ENCODE measurements around the gene TPRN.

The TPRN gene

DNA sequence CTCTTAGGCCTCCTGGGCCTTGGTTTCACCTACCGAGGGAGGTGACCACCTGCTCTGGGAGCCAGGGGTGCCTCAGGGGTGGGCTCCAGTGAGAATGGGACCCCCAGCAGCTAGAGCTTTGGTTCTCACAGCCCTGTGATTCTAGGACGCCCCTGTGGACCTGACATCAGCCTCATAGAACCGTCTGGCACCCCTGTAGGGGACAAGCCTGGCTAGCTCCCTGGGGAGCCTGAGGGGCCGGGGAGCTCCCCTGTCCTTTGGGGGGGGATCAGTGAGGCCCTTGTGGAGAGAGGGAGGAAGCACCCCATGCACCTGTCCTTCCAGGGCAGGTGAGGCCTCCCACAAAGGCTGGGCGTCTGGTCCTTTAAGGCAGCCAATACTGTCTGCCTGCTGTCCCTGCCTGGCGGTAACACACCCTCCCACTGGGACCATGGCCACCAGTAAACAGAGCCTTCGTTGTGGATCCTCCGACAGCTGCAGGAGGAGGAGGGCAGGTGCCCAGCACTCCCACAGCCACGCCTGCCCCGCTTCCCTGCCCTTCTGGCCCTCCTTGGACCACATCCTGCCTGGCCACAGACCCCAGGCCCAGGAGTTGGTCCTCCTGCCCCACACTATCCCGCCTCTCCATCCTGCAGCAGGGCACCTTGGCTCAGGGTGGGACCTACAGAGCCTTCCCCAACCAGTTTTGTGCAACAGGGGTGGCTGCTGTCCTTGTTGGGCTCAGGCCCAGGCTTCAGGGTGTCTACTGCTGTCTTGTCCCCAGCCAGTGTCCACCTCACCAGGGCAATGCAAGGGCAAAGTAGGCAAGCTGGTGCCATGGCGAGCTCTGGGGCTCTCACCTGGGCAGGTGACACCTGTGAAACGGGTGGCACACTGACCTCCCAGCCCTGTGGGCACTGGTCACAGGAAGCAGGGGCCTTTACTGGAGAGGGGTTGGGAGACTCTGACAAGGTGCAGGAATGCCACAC, 37.5 kb upstream of the TPRN start:
- H3K14ac ChIP-seq (ENCODE audit: low read length in 2 of 2) = peak overlapping the region in 1 of 2 experiments; percentile 9
- H3K9me3 ChIP-seq (ENCODE audit: control insufficient read depth, low read length) = no peaks in the 10 kb centered on the region
- no peak overlapping the region for H4K8ac ChIP-seq (ENCODE audit: low read length)
- peaks cover 43% of the 10 kb centered on the region for H3K4me1 ChIP-seq (ENCODE audit: control insufficient read depth, insufficient read depth, low read depth, low read length)
- H2AK5ac ChIP-seq (ENCODE audit: low read length, severe bottlenecking) = peak overlapping the region; percentile 17
- H4K91ac ChIP-seq (ENCODE audit: low read length) = peak overlapping the region; percentile 70
- peak overlapping the region; percentile 6 for H2BK15ac ChIP-seq (ENCODE audit: low read depth, poor library complexity, severe bottlenecking)
- no peak overlapping the region for H3K4ac ChIP-seq (ENCODE audit: low read depth in 1 of 2, low read length in 2 of 2)
- H2BK12ac ChIP-seq (ENCODE audit: low read length in 2 of 2) = peak overlapping the region in 1 of 2 experiments; percentile 84
- no peak overlapping the region for H2AFZ ChIP-seq (ENCODE audit: low read depth, low read length)
- H3K18ac ChIP-seq (ENCODE audit: low read depth in 1 of 2, low read length in 2 of 2) = no peak overlapping the region
- WGBS = 85% methylated on average over 13 of the region's 13 CpGs
- H3K4me3 ChIP-seq (ENCODE audit: insufficient read depth in 1 of 2, low read depth in 1 of 2, low read length in 2 of 2) = peak overlapping the region in 1 of 2 experiments; percentile 54
- H3K9ac ChIP-seq (ENCODE audit: low read length) = peak overlapping the region; percentile 32
- H3K27ac ChIP-seq (ENCODE audit: low read length, poor library complexity, severe bottlenecking) = no peak overlapping the region
- no peak overlapping the region for H2BK120ac ChIP-seq (ENCODE audit: low read depth, low read length)
- H3K79me1 ChIP-seq (replicated peaks; ENCODE audit: low read length, poor library complexity, severe bottlenecking) = peaks cover 21% of the 10 kb centered on the region
- peaks cover 14 to 17% of the 10 kb centered on the region in 2 experiments for H3K36me3 ChIP-seq (ENCODE audit: control insufficient read depth in 1 of 2, insufficient read depth in 2 of 2, low read depth in 1 of 2, low read length in 2 of 2)
- no peak overlapping the region for H3K4me2 ChIP-seq (ENCODE audit: low read length, poor library complexity, severe bottlenecking)
- H2BK5ac ChIP-seq (ENCODE audit: low read depth, low read length, poor library complexity, severe bottlenecking) = no peak overlapping the region
- no peak for DNase-seq
- peak overlapping the region in 1 of 2 experiments; percentile 23 for H3K23ac ChIP-seq (ENCODE audit: low read length in 2 of 2)
- H3K27me3 ChIP-seq (ENCODE audit: control insufficient read depth in 1 of 2, insufficient read depth in 1 of 2, low read length in 2 of 2) = peaks cover 0 to 23% of the 10 kb centered on the region in 2 experiments

DNA sequence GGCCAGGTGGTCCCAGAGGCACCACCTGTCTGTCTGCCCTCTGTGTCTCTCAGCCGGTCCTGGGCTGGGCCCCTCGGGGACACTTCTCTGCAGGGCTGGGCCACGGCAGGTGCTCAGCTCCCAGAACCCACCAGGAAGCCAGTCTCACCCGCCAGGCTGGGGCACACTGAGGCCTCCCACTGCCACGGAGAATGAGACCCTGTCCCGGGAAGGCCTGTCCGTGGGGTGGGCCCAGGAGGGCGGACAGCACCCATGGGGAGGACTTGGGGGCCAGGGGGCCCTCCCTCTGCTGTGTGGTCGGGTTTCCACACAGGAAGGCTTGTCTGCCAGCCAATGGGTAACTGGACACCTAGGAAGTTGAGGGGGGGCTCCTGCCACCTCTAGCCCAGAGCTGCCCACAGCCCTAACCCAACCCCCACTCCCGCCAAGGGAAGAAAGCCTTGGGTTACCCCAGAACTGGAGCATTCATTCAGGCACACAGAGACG, 36.4 kb upstream of the TPRN start:
- H3K9ac ChIP-seq (ENCODE audit: low read length) = no peak overlapping the region
- no peak overlapping the region for H3K4me3 ChIP-seq (ENCODE audit: insufficient read depth in 1 of 2, low read depth in 1 of 2, low read length in 2 of 2)
- peak overlapping the region; percentile 74 for H4K91ac ChIP-seq (ENCODE audit: low read length)
- peak overlapping the region in 1 of 2 experiments; percentile 85 for H2BK12ac ChIP-seq (ENCODE audit: low read length in 2 of 2)
- no peak for DNase-seq
- H2BK5ac ChIP-seq (ENCODE audit: low read depth, low read length, poor library complexity, severe bottlenecking) = no peak overlapping the region
- H3K27me3 ChIP-seq (ENCODE audit: control insufficient read depth in 1 of 2, insufficient read depth in 1 of 2, low read length in 2 of 2) = peaks cover 0 to 32% of the 10 kb centered on the region in 2 experiments
- peak overlapping the region in 1 of 2 experiments; percentile 42 for H3K4ac ChIP-seq (ENCODE audit: low read depth in 1 of 2, low read length in 2 of 2)
- H3K14ac ChIP-seq (ENCODE audit: low read length in 2 of 2) = no peak overlapping the region
- peak overlapping the region; percentile 57 for H2AFZ ChIP-seq (ENCODE audit: low read depth, low read length)
- peak overlapping the region; percentile 5 for H2AK5ac ChIP-seq (ENCODE audit: low read length, severe bottlenecking)
- H3K4me2 ChIP-seq (ENCODE audit: low read length, poor library complexity, severe bottlenecking) = peak overlapping the region; percentile 49
- H3K36me3 ChIP-seq (ENCODE audit: control insufficient read depth in 1 of 2, insufficient read depth in 2 of 2, low read depth in 1 of 2, low read length in 2 of 2) = peaks cover 3 to 7% of the 10 kb centered on the region in 2 experiments
- no peak overlapping the region for H3K23ac ChIP-seq (ENCODE audit: low read length in 2 of 2)
- no peak overlapping the region for H3K27ac ChIP-seq (ENCODE audit: low read length, poor library complexity, severe bottlenecking)
- peaks cover 34% of the 10 kb centered on the region for H3K4me1 ChIP-seq (ENCODE audit: control insufficient read depth, insufficient read depth, low read depth, low read length)
- 79% methylated on average over 11 of the region's 11 CpGs for WGBS
- H3K9me3 ChIP-seq (ENCODE audit: control insufficient read depth, low read length) = no peaks in the 10 kb centered on the region
- peak overlapping the region in 1 of 2 experiments; percentile 89 for H3K18ac ChIP-seq (ENCODE audit: low read depth in 1 of 2, low read length in 2 of 2)
- peak overlapping the region; percentile 52 for H4K8ac ChIP-seq (ENCODE audit: low read length)
- H2BK120ac ChIP-seq (ENCODE audit: low read depth, low read length) = no peak overlapping the region
- no peak overlapping the region for H2BK15ac ChIP-seq (ENCODE audit: low read depth, poor library complexity, severe bottlenecking)
- H3K79me1 ChIP-seq (replicated peaks; ENCODE audit: low read length, poor library complexity, severe bottlenecking) = peaks cover 21% of the 10 kb centered on the region

DNA sequence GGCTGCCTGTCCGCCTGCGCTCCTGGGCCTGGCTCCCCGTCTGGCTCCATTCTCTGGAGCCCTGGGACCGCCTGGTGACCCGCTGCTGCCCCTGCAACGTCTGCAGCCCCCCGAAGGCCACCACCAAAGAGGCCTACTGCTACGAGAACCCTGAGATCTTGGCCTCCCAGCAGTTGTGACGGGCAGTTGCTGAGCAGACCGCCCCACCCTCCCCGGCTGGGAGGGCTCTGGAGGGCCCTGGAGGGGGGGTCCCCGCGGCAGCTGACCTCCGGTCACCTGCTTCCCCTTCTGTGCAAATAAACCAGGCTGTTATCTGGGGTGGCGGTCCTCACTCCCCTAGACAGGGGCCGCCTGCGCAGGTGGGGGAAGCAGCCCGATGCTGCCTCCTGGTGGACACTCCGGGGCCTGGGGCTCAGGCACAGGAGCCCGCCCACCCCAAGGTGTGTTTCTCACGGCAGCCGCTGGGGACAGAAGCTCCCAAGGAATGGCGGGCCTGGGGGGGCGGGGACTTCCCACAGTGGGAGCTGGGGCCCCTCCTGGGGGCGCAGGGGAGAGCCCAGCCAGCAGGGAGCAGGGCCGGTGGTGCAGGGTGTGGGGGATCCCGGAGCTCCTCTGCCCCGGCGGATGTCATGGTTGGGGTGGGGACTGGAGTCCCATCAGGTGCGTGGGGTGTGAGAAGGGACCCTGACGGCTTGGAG, 35.8 kb upstream of the TPRN start:
- H3K27me3 ChIP-seq (ENCODE audit: control insufficient read depth in 1 of 2, insufficient read depth in 1 of 2, low read length in 2 of 2) = peaks cover 0 to 38% of the 10 kb centered on the region in 2 experiments
- H3K36me3 ChIP-seq (ENCODE audit: control insufficient read depth in 1 of 2, insufficient read depth in 2 of 2, low read depth in 1 of 2, low read length in 2 of 2) = peaks cover 0 to 3% of the 10 kb centered on the region in 2 experiments
- H3K4me3 ChIP-seq (ENCODE audit: insufficient read depth in 1 of 2, low read depth in 1 of 2, low read length in 2 of 2) = peak overlapping the region in 1 of 2 experiments; percentile 21
- peak overlapping the region; percentile 49 for H3K4me2 ChIP-seq (ENCODE audit: low read length, poor library complexity, severe bottlenecking)
- no peak overlapping the region for H3K14ac ChIP-seq (ENCODE audit: low read length in 2 of 2)
- peaks cover 21% of the 10 kb centered on the region for H3K79me1 ChIP-seq (replicated peaks; ENCODE audit: low read length, poor library complexity, severe bottlenecking)
- no peak overlapping the region for H3K23ac ChIP-seq (ENCODE audit: low read length in 2 of 2)
- H3K27ac ChIP-seq (ENCODE audit: low read length, poor library complexity, severe bottlenecking) = no peak overlapping the region
- no peaks in the 10 kb centered on the region for H3K9me3 ChIP-seq (ENCODE audit: control insufficient read depth, low read length)
- no peak overlapping the region for H3K9ac ChIP-seq (ENCODE audit: low read length)
- 23% methylated on average over 29 of the region's 31 CpGs for WGBS
- no peak overlapping the region for H2AK5ac ChIP-seq (ENCODE audit: low read length, severe bottlenecking)
- H2BK120ac ChIP-seq (ENCODE audit: low read depth, low read length) = no peak overlapping the region
- peak overlapping the region; percentile 57 for H2AFZ ChIP-seq (ENCODE audit: low read depth, low read length)
- no peak overlapping the region for H2BK15ac ChIP-seq (ENCODE audit: low read depth, poor library complexity, severe bottlenecking)
- H2BK12ac ChIP-seq (ENCODE audit: low read length in 2 of 2) = peak overlapping the region in 1 of 2 experiments; percentile 85
- peak overlapping the region; percentile 52 for H4K8ac ChIP-seq (ENCODE audit: low read length)
- H2BK5ac ChIP-seq (ENCODE audit: low read depth, low read length, poor library complexity, severe bottlenecking) = no peak overlapping the region
- H3K4ac ChIP-seq (ENCODE audit: low read depth in 1 of 2, low read length in 2 of 2) = peak overlapping the region in 1 of 2 experiments; percentile 42
- peak overlapping the region in 1 of 2 experiments; percentile 89 for H3K18ac ChIP-seq (ENCODE audit: low read depth in 1 of 2, low read length in 2 of 2)
- peak; percentile 83 for DNase-seq
- H3K4me1 ChIP-seq (ENCODE audit: control insufficient read depth, insufficient read depth, low read depth, low read length) = peaks cover 34% of the 10 kb centered on the region
- peak overlapping the region; percentile 74 for H4K91ac ChIP-seq (ENCODE audit: low read length)
